HL-60 (cell line): ENCODE data around the gene PIP5K1B.

ENCODE experiments used
- CTCF ChIP-seq: IDR thresholded peaks from one replicate; pipeline ENCODE4 v1.5.1; 2011; ENCODE audit warnings: low read length, control low read depth, inconsistent platforms; ENCODE audit not compliant: insufficient read depth
- GABPA ChIP-seq: IDR thresholded peaks from 2 replicates; pipeline ENCODE4 v1.6.1; 2012; ENCODE audit warnings: low read depth
- POLR2AphosphoS5 ChIP-seq: IDR thresholded peaks from 2 replicates; pipeline ENCODE4 v1.6.1; 2012; ENCODE audit warnings: low read depth
- REST ChIP-seq: IDR thresholded peaks from 2 replicates; pipeline ENCODE4 v1.6.1; 2012; ENCODE audit warnings: low read depth; ENCODE audit not compliant: insufficient replicate concordance
- SPI1 ChIP-seq: IDR thresholded peaks from 2 replicates; pipeline ENCODE4 v1.6.1; 2012; ENCODE audit warnings: low read depth, mild to moderate bottlenecking, borderline replicate concordance

GRCh38 chr9:68998812-68999211, 293.8 kb downstream of the PIP5K1B start:
- TF ChIP-seq CTCF = no peak
- no peak for TF ChIP-seq GABPA
- no peak for TF ChIP-seq POLR2AphosphoS5
- no peak for TF ChIP-seq REST
- no peak for TF ChIP-seq SPI1
